Mucosa of stomach (tissue), 1 donor: ENCODE data around the gene AZIN2.

Experiments
- H3K27me3 ChIP-seq: one replicate; pipeline ENCODE4 v1.7.0; 2013; ENCODE audit warnings: mild to moderate bottlenecking, low read length; ENCODE audit not compliant: control insufficient read depth, insufficient read depth
- H3K36me3 ChIP-seq: one replicate; pipeline ENCODE4 v1.7.0; 2013; ENCODE audit warnings: low read length; ENCODE audit not compliant: control insufficient read depth, insufficient read depth
- H3K4me1 ChIP-seq: one replicate; pipeline ENCODE4 v1.7.0; 2013; ENCODE audit warnings: mild to moderate bottlenecking, low read length; ENCODE audit not compliant: control insufficient read depth, insufficient read depth
- H3K4me3 ChIP-seq: one replicate; pipeline ENCODE4 v1.7.0; 2013; ENCODE audit warnings: low read length
- H3K9ac ChIP-seq: one replicate; pipeline ENCODE4 v1.7.0; 2013; ENCODE audit warnings: mild to moderate bottlenecking, low read length, moderate library complexity
- H3K9me3 ChIP-seq: one replicate; pipeline ENCODE4 v1.7.0; 2013; ENCODE audit warnings: mild to moderate bottlenecking, low read length, moderate library complexity; ENCODE audit not compliant: control insufficient read depth
- donor health status: Pancreatic carcinoma.

Gene AZIN2

DNA sequence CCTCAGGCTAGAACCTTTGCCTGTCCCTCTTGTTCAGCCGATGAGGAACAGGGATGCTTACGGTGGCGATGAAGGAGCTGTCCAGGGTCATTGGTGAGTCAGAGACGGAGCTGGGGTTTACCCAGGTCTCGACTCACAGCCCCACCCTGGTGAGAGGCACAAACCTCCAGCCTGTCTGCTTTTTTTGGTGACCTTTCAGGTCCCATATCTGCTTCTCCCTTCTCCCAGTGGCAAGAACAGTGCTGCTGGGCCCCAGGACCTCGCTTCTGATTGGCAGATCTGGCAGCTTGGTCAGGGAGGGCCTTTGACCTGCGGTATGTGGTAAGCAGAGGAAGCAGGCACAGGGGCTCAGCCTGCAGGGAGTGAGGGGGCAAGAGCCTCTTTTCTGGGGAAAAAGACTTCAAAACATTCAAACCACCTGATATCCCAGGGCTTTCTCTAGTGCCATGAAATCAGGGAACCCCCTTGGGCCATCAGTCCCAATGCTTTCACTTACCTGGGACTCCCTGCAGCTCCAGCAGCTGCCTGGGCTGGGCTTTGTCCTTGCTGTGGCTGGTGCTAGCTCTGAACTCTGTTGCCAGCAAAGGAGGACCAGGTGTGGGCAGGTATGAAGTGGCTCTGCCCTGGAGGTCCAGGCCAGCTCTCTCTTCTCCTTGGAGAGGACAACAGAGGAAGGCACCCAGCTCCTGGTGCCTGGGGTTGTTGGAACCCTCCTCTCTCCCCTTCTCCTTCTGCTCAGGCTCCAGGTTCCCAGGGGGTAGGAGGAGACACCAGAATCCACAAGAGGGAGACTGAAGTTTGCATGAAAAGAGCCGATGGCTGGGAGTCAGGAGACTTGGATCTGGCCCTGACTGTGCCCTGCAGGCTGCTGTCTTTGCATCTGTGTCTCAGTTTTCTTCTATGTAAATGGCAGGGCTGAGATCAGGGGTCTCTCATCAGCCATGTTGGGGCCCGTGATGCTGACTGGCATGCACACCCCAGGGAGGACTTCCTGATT lies 59.5 kb downstream of the AZIN2 start:
- H3K9me3 ChIP-seq = no peaks in the 10 kb centered on the region
- H3K36me3 ChIP-seq = no peaks in the 10 kb centered on the region
- H3K9ac ChIP-seq = no peak overlapping the region
- H3K4me1 ChIP-seq = peaks cover 10% of the 10 kb centered on the region
- no peaks in the 10 kb centered on the region for H3K27me3 ChIP-seq
- no peak overlapping the region for H3K4me3 ChIP-seq

DNA sequence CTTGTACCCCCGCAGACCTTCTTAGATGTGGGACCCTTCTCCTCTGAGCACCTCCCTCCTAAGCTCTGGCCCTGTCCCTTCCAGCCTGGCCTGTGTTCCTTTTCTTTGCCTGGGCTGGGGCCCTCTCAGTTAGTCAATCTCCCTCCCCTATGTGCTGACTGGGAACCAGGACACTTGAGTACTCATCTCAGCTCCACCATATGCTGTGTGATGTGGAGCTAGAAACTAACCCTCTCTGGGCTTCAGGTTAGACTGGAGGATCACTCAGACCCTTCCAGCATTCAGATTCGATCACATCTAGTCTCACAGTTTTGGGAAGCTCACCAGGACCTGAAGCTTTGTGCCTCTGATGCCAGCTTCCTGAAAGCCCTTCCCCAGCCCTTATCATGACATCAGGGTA lies 60.3 kb downstream of the AZIN2 start:
- Histone ChIP-seq H3K27me3 (no peaks in the 10 kb centered on the region), H3K9me3 (no peaks in the 10 kb centered on the region), H3K9ac (no peak overlapping the region), H3K36me3 (no peaks in the 10 kb centered on the region), H3K4me1 (peaks cover 10% of the 10 kb centered on the region), H3K4me3 (no peak overlapping the region)

DNA sequence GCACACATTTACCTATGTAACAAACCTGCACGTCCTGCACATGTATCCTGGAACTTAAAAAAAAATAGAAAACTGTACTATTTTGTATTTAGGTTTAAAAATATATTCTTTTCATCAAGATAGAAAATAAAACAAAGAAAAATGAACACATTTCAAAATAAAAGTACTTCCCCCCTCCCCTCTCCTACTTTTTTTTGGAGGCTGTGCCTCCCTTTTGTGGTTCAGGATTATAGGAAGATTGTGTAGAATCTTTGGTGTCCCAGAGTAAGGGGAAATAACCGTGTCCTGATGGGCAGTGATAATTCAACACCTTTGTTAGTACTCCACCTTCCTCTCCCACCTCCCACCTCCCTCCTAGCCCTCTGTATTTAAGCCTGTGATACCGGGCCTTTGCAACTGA lies 60.8 kb downstream of the AZIN2 start:
- Histone ChIP-seq H3K4me1 (peaks cover 10% of the 10 kb centered on the region), H3K9ac (no peak overlapping the region), H3K27me3 (no peaks in the 10 kb centered on the region), H3K36me3 (no peaks in the 10 kb centered on the region), H3K9me3 (no peaks in the 10 kb centered on the region), H3K4me3 (no peak overlapping the region)

DNA sequence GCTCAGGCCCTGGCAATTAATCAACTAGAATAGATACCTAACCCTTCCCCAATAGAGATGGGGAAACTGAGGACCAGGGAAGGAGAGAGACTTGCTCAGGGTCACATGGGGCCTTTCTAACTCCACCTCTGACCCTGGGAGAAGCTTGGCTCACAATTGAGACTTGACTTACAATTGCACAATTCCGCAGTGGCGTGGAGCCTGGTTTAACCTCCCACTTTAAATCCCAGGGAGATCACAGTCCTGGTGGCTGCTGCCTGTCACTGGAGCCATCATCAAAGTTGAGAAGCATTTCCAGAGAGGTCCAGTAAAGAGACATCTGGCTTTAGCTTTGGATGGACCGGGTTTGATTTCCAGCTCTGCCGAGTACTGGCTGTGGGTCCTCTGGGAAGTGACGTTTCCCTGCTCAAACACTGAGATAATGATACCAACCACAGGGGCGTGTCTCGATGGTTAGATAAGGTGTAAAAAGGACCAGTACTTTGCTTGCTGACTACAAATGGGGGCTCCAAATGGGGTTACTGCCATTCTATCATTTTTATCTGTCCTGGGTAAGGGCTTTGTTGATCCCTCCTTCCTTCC lies 61.6 kb downstream of the AZIN2 start:
- H3K4me1 ChIP-seq = peaks cover 10% of the 10 kb centered on the region
- no peak overlapping the region for H3K9ac ChIP-seq
- no peaks in the 10 kb centered on the region for H3K27me3 ChIP-seq
- no peaks in the 10 kb centered on the region for H3K36me3 ChIP-seq
- H3K4me3 ChIP-seq = no peak overlapping the region
- no peaks in the 10 kb centered on the region for H3K9me3 ChIP-seq

DNA sequence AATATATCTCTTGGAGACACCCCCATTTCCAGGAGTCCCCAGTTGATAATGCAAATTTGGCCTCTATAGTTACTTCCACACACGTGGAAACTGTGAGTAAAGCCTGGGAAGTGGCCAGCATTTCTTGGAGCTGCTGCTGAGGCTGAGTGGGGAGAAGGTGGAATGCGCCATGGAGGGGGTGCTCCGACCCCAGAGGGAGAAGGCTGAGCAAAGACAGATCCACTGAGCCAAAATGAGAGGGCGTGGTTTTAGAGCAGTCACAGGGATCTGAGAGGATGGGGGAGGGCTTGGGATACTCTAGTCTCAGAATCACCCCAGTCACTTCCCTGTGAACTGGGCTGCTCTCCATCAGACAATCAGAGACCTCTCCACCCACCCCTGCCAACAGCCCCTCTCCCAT lies 62.2 kb downstream of the AZIN2 start:
- Histone ChIP-seq H3K9ac (no peak overlapping the region), H3K9me3 (no peaks in the 10 kb centered on the region), H3K4me3 (no peak overlapping the region), H3K36me3 (no peaks in the 10 kb centered on the region), H3K4me1 (peaks cover 10% of the 10 kb centered on the region), H3K27me3 (no peaks in the 10 kb centered on the region)

DNA sequence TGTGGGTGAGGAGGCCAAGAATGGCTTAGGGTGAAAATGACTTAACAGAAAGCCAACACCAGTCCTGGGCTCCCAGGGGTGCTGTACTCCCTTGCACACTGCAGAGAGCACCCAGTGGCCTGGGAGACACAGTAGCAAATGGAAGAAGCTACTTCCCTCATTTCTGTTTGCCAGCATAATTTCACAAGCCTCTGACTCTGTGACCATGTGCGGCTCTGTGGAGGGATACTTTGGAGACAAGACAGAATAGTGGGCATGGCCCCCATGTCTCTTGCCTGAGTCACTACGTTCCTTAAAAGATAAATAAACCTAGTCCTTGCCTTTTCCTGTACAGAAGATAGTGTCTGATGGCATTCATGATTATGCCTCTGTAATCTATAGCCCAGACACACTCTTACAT lies 62.7 kb downstream of the AZIN2 start:
- Histone ChIP-seq H3K4me1 (peaks cover 10% of the 10 kb centered on the region), H3K27me3 (no peaks in the 10 kb centered on the region), H3K9me3 (no peaks in the 10 kb centered on the region), H3K4me3 (no peak overlapping the region), H3K36me3 (no peaks in the 10 kb centered on the region), H3K9ac (no peak overlapping the region)

DNA sequence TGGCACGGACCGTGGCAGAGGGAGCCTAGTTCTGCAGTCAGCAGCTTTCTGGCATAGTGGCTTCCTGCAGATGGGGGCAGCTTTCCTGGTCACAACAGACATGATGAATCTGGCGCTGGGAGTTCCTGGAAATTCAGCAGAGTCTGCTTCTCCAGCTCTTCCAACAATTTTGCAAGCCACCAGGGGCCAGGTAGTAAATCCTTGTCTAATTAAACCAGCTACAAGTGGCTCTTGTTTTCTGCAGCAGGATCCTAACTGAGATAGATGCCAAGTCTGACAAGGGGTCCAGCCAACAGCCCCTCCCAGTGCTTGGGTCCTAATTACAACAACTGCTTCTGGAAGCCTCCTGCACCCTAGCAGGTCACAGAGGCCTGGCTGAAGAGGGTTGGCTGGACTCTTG lies 65.0 kb downstream of the AZIN2 start:
- Histone ChIP-seq H3K36me3 (no peaks in the 10 kb centered on the region), H3K4me1 (peaks cover 26% of the 10 kb centered on the region), H3K27me3 (no peaks in the 10 kb centered on the region), H3K9ac (no peak overlapping the region), H3K9me3 (no peaks in the 10 kb centered on the region), H3K4me3 (no peak overlapping the region)

DNA sequence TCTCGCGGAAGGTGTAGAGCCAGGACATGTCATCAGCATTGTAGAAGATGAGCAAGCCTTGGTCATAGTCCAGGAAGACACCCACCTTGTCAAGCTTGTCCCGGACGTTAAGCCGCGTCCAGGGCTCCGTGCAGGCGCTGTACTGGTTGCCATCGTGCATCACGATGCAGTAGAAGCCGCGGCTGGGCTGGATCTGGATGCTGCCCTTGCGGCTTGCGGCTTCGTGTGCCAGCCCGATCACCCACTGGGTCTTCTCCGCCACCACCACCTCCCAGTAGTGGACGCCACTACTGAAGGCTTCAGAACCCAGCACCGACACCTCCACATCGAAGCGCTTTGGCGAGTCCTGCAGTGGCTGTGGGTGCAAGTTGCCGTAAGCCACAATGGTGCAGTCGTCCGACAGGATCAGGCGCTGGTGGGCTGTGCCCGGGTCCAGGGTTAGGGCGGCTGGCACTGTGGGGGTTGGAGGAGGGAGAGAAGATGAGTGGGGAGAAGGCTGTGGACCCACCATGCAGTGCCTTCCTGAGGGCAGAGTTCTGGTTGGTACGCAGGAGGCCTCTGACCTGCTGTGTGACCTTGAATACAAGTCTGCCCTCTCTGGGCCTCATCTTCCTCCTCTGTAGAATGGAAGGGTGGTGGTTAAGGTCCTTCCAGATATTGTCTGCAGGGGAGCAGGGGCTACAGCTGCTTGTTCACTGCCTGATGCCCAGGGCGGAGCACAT lies 66.5 kb downstream of the AZIN2 start:
- H3K36me3 ChIP-seq = no peaks in the 10 kb centered on the region

DNA sequence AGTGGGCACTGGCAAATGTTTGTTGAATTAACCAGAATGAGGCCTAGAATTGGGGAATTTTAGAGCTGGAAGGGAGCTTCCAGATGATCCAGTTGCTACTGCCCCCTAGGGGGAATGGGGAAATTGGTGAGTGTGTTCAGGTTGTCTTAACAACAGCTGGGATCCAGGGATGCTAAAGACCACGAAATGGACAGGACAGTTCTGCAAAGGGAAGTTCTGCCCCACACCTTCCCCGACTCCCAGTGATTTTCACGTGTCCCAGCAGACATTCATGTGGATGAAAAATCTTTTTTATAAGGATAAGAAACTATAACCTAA lies 67.0 kb downstream of the AZIN2 start:
- H3K4me3 ChIP-seq = no peak overlapping the region
- no peaks in the 10 kb centered on the region for H3K27me3 ChIP-seq
- peaks cover 27% of the 10 kb centered on the region for H3K4me1 ChIP-seq
- H3K9ac ChIP-seq = no peak overlapping the region
- no peaks in the 10 kb centered on the region for H3K9me3 ChIP-seq
- no peaks in the 10 kb centered on the region for H3K36me3 ChIP-seq

More for the DNA sequence above, 66.5 kb downstream of the AZIN2 start:
- Histone ChIP-seq H3K9ac (no peak overlapping the region), H3K4me1 (peaks cover 32% of the 10 kb centered on the region), H3K9me3 (no peaks in the 10 kb centered on the region), H3K27me3 (no peaks in the 10 kb centered on the region), H3K4me3 (no peak overlapping the region)

DNA sequence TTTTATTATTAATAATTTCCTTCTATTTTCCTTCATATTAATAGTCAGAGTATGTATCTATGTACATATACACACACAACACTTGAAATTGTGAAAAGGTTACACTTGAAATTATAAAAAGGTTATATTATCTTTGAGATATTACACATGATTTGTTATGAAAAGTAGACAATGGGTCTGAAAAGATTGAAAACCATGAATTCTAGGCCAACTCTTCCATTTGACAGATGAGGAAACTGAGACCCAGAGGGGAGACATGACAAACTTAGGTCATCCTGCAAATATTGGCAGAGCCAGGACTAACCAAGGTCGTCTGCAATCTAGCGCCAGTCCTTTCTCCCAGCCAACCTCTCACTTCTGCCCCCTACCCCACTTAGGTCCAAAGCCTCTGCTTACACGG lies 67.7 kb downstream of the AZIN2 start:
- no peaks in the 10 kb centered on the region for H3K9me3 ChIP-seq
- peaks cover 22% of the 10 kb centered on the region for H3K4me1 ChIP-seq
- no peak overlapping the region for H3K9ac ChIP-seq
- H3K4me3 ChIP-seq = no peak overlapping the region
- no peaks in the 10 kb centered on the region for H3K36me3 ChIP-seq
- H3K27me3 ChIP-seq = no peaks in the 10 kb centered on the region

DNA sequence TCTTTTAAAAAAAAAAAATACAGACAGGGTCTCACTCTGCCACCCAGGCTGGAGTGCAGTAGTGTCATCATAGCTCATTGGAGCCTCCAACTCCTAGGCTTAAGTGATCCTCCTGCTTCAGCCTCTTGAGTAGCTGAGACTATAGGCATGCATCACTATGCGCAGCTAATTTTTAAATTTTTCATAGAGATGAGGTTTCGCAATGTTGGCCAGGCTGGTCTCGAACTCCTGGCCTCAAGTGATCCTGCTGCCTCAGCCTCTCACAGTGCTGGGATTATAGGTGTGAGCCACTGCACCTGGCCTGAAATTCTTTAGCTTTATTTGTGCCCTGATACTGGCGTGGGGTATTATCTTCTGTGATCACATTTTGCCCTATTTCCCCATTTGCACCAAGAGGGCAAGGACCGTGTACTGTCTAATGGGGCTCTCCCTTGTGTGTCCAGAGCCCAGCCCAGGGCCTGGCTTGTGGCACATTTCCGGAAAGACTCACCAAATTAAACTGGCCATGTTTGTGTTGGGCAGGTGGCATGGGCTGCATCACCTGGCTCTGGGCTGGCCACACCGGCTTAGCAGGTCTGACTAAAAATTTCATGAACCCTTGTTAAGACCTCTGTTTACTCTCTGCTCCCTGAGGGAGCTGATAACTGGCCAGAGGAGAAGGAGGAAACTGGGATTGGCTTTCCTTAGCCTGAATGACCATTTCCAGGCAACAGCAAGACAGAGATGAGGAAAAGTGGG lies 68.7 kb downstream of the AZIN2 start:
- peaks cover 22% of the 10 kb centered on the region for H3K4me1 ChIP-seq
- H3K9ac ChIP-seq = no peak overlapping the region
- H3K9me3 ChIP-seq = no peaks in the 10 kb centered on the region
- H3K36me3 ChIP-seq = no peaks in the 10 kb centered on the region
- H3K27me3 ChIP-seq = no peaks in the 10 kb centered on the region
- no peak overlapping the region for H3K4me3 ChIP-seq
